T follicular helper cell (primary cell): ENCODE results near the gene RTL1.

Source experiments
- DNase-seq: peaks from one replicate; pipeline ENCODE4 v3.0.0-alpha.2; 2020; ENCODE audit warnings: low read depth
- total RNA-seq, 2 experiments: gene quantifications; one replicate each; lab custom pipeline; 2026; lab: John Stamatoyannopoulos, UW

Gene RTL1
- 0 reads per million in 2 experiments for total RNA-seq

GRCh38 chr14:100903672-100904185, at the start of gene RTL1:
Gene RTL1, minus strand, starts transcription at chr14:100903722. Its CDS starts 18,934 bp downstream, at chr14:100884788.
- DNase-seq, result no peak

DNA sequence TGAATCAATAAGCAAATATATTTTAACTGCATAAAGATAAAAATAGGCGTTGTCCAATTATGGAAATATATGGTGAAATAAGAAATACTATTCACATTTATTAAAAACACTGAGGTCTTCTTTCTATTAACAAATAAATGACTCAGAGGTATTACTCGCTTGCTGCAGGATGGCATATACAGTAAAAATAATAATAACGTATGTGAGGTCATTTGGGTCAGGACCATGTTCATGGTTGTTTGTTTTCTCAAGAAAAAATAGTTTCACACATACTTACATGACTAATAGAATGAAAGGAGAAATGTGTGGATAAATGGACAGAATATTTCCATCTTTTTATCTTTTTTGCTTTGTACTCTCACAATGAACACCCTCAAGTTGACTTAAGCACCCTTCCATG, 46.5 kb upstream of the RTL1 start:
- no peak for DNase-seq

- DNase-seq, result no peak
Measured at GRCh38 chr14:100944052-100944451, 40.5 kb upstream of the RTL1 start.

GRCh38 chr14:100930270-100930669, 26.7 kb upstream of the RTL1 start:
- no peak for DNase-seq

- DNase-seq, result no peak
Measured at GRCh38 chr14:100915560-100915959, 12.0 kb upstream of the RTL1 start.

DNA sequence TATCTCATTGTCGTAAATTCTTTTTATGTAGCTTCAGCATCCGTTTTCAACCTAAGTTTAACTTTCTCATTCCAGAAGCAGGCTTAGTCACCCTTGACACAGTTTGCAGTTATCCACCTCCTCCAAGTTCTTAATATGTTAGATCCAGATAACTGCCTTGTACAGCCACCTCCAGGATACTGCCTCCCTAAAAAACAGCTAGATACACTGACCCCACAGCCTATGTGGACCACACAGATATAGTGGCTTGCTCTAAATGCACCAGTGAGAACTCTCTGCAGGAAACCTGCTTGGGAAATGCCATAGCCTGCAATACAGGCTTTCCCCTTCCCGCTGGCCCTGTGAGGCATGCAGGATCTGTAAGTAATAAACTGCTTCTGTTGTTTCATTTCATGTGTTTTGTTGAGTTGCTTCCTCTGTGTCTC, 11.1 kb upstream of the RTL1 start:
- DNase-seq, result no peak

GRCh38 chr14:100911665-100912316, 8.3 kb upstream of the RTL1 start:
- DNase-seq, result no peak

- DNase-seq, result no peak
Measured at GRCh38 chr14:100910888-100911664, 7.6 kb upstream of the RTL1 start.

DNA sequence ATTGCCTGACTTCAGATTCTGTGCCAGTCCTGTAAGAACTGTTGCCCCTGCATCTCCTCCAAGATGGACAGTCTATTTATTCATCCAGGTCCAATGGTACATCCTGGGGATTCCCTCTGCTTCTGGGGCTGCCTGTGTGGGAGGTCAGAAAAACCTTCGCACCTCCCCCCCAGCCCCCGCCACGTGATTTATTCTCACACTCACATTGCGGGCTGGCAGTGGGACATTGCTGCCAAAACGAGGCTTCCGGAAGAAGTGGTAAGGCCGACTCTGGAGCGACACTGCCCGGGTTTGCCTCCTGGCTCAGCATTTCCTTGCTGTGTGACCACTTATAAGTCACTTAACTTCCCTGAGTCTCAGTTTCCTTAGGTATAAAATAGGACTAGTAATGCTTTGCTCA, 5.9 kb upstream of the RTL1 start:
- no peak for DNase-seq

DNA sequence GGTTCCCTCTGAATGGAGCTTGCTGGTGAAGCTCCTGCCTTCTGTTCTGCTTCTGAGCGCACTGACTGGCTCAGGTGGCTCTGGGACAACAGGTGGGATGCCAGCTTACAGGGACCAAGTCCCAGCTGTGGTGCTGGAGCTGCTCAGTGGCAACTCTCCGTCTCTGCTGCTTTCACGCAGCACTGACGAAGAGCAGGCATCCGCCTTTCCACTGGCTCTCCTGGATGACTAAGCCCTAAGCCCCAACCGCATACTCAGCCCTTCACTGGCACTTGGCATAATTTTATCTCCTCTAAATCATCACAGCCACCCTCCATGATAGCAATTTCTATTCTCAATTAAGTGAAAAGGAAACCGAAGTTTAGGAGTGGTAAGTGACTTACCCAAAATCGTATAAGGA, 3.7 kb upstream of the RTL1 start:
- DNase-seq, result no peak

GRCh38 chr14:100906420-100906819, 2.9 kb upstream of the RTL1 start:
- DNase-seq, result no peak

- no peak for DNase-seq
Measured at GRCh38 chr14:100905166-100905565, 1.6 kb upstream of the RTL1 start.

- no peak for DNase-seq
Measured at GRCh38 chr14:100904307-100905087, 975 bp upstream of the RTL1 start.

GRCh38 chr14:100903134-100903468, 421 bp downstream of the RTL1 start:
- no peak for DNase-seq

DNA sequence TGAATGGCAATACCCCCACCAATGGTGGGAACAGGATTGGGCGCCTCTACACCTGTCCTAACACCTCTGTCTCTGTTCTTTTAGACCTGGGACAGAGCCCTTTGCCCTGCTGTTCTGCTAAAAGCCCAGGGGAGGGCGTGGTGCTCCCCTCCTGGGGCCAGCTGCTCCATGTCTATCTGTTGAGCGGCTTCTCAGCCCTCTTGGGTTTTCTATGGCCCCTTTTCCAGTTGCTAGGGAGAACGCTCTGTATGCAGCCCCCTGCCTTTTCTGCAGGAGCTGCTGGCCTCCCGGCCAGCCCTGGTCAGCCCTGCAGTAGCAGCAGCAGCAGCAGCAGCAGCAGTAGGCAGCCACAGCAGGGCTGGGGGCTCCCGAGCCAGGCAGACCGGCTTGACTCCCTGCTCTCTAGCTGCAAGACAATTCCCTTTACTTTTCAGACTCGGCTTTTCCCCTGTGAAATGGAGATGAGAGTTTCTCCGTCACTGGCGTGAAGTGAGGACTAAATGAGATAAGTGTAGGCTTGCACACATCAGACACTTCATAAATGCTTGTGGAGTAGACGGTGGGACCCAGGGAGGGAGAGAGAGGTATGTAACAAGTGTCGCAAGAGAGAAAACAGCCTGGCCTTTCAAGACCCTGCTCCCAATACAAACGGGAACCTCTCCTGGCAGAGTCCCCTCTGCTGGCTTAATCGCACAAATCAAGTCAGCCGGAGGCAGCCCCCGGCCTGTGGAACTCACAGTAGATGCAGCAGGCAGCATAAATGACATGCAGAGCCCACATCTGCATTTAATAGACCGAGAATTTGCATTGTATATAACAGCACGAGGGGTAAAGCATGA, 1.0 kb downstream of the RTL1 start:
- DNase-seq, result no peak

- no peak for DNase-seq
Measured at GRCh38 chr14:100901391-100902183, 1.9 kb downstream of the RTL1 start.

GRCh38 chr14:100900837-100901390, 2.6 kb downstream of the RTL1 start:
- no peak for DNase-seq

GRCh38 chr14:100899884-100900771, 3.4 kb downstream of the RTL1 start:
- no peak for DNase-seq
